ENCODE measurements around the gene SPATA25. TPM values are rescaled to one million over a fixed set of nuclear protein-coding genes. Genes with fewer than 3 reads are reported as not detected.
A peak's percentile ranks its signal among the peaks of the same experiment; 100 is the strongest.

The SPATA25 gene
- polyA plus RNA-seq, 4 donors, result 1.7 to 7.8 (median 2.8) TPM

DNA sequence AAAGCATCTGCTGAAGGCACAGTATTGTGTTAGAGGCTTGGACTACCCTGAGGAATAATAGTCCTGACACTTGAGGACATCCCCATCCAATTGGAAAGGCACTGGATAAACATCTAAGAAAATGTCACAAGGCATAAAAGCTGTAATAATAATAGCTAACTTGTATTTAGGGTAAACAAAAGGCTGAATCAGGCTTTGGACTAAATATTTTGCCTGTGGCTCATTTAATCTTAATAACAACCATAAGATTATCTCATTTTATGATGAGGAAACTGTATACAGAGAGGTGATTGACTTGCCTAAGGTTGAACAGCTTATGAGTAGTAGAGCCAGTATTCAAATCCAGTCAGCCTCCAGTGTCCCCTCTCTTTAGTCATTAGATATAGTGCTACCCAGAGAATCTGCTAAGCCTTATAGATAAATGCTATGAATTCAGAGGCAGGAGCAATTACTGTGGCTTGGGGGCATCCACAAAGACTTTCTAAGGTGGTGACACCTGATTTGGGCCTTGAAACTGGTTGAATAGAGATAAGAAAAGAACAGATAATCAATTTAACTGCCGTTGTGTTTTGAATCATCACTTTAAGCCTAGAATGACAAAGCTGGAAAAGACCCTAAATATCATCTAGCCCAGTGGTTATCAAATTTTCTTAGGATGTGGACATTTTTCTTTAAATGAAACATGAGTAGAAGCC, 13.9 kb downstream of the SPATA25 start:
- DNase-seq (ENCODE audit: low read depth in 4 of 4, low spot score in 3 of 4), result no peak

DNA sequence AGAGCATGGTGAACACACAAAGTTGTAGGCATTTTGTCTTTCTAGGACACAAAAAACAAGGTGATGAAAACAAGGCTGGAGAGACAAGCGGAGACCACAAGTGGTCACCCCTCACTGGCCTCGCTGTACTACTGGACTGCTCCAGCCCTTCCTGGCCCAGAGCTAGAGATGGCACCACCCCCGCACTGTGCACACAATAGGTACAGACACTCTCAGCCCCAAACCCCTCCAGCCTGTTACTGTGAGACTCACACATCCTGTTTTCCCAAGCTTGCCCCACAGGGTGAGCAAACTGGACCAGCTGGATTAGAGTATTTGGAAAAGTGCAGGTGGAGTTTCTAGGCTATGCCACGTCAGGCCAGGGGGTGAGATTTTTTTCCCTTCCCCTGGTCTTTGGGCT, 14.8 kb downstream of the SPATA25 start:
- DNase-seq (ENCODE audit: low read depth in 4 of 4, low spot score in 3 of 4), result no peak

DNA sequence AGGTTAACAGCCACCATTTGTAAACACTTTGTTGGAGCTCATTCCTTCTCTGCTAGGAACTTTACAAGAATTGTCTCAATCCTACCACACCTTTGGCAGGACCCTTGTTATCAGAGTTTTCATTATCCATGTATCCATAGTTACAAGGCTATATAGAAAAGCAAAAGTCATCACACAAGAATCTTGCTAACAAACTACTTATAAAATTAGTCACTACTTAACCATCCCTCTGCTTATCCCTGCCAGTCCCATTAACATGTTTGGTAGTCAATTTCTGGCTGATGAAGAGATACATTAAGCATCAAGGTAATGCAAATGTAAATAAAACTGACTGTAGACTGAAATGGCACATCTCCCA, 19.6 kb downstream of the SPATA25 start:
- no peak for DNase-seq (ENCODE audit: low read depth in 4 of 4, low spot score in 3 of 4)

DNA sequence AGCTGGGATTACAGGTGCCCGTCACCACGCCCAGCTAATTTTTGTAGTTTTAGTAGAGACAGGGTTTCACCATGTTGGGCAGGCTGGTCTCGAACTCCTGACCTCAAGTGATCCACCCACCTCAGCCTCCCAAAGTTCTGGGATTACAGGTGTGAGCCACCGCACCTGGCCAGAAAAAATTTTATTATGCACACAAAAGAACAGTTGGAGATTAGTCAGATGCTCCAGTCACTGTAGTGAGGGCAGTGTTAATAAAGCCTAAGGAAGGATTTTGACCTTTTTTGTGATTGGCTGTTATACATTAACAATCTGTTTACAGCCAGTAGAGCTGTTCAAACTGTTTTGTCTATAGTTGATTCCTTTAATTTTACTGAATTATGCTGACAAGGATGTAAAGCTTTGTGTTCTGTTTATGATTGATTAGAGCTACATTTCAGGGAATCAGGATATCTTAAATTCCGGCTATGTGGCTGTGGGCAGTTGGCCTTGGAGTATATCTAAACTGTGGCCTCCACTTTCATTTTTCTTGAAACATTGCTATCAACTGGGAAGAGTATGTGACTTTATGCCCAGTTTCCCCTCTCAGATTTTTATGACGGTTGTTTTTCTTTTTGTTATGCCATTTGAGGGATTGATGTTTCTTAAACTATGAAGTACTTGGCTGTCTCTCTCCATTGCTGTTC, 20.1 kb downstream of the SPATA25 start:
- no peak for DNase-seq (ENCODE audit: low read depth in 4 of 4, low spot score in 3 of 4)

DNA sequence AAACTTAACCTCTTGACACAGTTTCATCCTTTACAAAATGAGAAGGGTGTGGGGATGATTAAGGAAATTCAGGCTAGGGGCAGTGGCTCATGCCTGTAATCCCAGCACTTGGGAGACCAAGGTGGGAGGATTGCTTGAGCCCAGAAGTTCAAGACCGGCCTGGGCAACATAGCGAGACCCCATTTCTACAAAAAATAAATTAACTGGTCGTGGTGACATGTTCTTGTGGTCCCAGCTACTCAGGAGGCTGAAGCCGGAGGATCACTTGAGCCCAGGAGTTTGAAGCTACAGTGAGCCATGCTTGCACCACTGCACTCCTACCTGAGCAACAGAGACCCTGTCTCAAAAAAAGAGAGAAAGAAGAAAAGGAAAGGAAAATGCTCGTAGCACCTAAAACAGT, 21.0 kb downstream of the SPATA25 start:
- DNase-seq (ENCODE audit: low read depth in 4 of 4, low spot score in 3 of 4), result no peak

DNA sequence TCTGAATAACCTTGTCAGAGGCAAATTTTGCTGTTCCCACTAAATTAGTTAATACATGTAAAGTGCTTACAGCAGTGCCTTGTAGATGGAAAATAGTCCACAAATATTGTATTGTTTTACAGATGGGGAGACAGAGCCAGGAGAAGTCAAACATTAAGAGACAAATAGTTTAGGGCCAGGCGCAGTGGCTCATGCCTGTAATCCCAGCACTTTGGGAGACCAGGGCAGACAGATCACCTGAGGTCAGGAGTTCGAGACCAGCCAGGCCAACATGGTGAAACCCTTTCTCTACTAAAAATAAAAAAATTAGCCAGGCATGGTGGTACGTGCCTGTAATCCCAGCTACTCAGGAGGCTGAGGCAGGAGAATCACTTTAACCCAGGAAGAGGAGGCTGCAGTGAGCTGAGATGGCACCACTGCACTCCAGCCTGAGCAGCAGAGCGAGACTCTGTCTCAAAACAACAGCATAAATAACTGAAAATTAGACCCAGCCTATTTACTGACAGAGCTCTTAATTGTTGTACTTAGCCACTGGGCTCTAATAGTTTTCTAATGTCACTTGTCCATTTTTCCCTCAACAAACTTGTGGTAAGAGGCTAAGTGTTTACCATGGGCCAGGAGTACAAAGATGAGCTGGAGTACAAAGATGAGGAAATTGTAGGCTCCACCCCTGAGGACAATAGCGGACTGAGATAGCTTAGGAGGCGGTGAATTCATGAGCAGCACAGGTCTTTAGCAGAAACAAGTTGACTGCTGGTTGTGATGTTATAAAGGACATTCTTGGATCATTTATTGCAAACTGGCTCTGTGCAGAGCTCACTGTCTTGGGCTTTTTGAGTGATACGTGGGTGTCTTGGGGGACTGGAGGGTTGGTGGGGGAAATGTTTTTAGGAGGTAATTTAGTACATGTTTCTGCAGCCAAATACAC, 23.6 kb downstream of the SPATA25 start:
- DNase-seq (ENCODE audit: low read depth in 4 of 4, low spot score in 3 of 4), result no peak

DNA sequence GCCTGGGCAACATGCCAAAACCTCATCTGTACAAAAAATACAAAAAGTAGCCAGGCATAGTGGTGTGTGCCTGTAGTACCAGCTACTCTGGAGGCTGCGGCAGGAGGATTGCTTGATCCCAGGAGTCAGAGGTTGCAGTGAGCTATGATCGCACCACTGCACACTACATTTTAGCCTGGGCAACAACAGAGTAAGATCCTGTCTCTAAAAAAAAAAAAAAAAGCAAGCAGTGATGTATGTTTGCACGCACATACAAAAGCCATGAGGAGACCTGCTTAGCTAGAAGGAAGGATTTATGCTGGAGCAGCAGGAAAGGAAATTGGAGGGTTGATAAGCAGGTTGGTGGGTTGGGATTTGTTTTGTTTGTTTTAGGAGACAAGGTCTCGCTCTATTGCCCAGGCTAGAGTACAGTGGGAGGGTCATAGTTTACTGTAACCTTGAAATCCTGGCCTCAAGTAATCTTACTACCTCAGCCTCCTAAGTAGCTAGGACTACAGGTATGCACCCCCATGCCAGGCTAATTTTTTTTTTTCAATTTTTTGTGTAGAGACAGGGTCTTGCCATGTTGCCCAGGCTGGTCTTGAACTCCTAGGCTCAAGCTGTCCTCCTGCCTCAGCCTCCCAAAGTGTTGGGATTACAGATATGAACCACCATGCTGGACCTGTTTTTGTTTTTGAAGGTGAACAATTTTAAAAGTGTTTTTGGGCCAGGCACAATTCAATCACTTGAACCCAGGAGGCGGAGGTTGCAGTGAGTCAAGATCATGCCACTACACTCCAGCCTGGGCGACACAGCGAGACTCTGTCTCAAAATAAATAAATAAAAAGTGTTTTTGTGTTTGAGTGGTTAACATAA, 26.0 kb downstream of the SPATA25 start:
- DNase-seq (ENCODE audit: low read depth in 4 of 4, low spot score in 3 of 4), result no peak

DNA sequence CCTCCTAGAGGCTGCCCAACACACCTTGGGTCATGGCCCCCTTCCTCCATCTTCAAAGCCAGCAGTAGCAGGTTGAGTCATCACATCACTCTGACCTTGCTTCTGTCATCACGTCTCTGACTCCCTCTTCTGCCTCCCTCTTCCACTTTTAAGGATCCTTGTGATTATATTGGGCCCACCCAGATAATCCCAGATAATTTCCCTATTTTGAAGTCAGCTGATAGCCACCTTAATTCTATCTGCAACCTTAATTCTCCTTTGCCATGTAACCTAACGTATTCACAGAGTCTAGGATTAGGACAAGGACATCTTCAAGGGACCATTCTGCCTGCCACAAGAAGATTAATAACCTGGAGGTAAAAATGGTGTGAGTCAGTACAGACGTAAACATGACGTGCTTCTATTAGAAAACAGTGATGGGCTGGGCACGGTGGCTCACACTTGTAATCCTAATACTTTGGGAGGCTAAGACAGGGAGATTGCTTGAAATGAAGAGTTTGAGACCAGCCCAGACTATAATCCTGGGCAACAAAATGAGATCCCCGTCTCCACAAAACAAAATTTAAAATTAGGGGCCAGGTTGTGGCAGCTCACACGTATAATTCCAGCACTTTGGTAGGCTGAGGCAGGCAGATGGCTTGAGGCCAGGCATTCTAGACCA, 26.7 kb downstream of the SPATA25 start:
- no peak for DNase-seq (ENCODE audit: low read depth in 4 of 4, low spot score in 3 of 4)

DNA sequence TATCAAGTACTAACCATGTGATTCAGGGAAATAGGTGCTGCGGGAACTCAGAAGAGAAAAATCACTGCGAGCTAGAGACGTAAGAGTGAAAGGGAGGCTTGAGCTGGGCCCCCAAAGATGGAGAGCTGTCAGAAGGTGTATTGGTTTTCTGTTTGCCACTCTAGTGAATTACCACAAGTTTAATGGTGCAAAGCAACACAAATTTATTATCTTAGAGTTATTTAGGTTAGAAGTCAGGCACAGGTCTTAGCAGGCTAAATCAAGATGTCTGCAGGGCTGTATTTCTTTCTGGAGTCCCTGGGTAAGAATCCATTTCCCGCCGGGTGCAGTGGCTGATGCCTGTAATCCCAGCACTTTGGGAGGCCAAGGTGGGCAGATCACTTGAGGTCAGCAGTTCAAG, 27.5 kb downstream of the SPATA25 start:
- peak in 1 of 4 donors; percentile 36 for DNase-seq (ENCODE audit: low read depth in 4 of 4, low spot score in 3 of 4)

DNA sequence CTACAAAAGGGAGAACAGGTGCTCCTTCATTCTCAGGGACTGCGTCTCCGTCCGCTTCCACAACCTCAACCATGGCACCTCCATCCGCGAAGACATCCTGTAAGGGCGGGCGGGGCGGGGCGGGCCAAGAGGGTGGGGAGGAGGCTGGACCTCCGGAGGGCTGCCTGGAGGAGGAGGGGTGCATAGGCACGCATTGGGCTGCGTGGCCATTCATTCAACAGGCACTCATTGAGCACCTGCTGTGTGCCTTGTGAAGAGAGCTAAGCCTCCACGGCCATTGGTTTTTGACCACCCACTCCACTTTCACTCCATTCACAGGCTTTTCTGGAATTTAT, 29.6 kb downstream of the SPATA25 start:
- DNase-seq (ENCODE audit: low read depth in 4 of 4, low spot score in 3 of 4), result no peak

DNA sequence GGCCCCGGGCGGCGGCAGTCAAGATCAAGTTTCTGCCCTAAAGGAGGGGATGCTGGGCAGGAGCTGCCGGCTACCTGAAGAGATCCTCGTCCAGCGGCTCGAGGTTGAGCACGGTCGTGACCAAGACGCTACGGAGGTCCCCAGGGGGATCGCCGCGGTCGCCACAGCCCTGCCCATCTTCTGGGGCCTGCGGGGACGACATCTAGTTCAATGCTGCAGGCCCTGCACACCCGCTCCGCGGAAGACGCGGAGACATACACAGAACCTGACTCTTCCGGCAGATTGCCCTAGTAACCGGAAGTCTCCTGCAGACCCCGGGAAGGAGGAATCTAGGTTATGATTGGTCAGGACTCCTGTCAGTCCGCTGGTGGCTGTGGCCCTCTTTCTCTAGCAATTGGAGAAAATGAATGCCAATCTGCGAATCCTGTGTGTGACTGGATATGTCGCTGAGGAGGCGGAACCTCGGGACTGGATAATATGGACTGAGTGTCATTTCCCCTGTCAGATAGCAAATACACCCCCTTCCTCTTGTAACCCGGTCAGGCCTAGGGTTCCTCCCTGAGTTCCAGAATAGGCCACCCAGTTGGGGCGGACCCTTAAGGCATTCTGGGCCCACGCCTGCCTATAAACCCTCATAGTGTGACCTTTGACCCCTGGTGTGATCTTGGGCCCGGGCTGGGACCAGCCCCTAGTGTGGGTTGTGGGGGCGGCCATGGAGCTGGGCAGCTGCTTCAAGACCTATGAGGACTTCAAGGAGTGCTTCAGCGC, 30.1 kb downstream of the SPATA25 start, which contains the start of the genes ACOT8 and ZSWIM3:
ACOT8 (minus strand) TSS at position 279 of the 768 bp plus-strand sequence; CDS start at position 202, 77 bp downstream.
ZSWIM3 (plus strand) TSS at position 501 of the 768 bp plus-strand sequence; CDS start at position 713, 212 bp downstream.
- peak; percentile 100 for DNase-seq (ENCODE audit: low read depth in 4 of 4, low spot score in 3 of 4)

DNA sequence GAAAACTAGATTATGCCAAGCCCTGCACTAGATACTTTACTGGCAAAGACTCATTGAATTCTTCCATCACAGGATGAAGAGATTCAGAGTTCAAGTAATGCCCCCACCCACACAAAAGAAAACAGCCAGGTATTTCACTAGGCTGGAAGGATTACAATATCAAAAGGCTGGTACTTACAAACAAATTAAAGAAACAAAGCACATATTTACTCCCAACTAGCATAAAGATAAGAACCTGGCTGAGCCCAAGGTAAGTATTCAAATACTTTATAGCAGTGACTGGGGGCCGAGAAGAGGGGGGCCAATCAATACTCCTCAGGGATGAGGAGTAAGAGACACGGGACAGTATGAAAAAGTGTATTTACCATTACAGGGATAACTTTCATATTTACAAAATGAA, 33.9 kb downstream of the SPATA25 start:
- DNase-seq (ENCODE audit: low read depth in 4 of 4, low spot score in 3 of 4), result no peak

DNA sequence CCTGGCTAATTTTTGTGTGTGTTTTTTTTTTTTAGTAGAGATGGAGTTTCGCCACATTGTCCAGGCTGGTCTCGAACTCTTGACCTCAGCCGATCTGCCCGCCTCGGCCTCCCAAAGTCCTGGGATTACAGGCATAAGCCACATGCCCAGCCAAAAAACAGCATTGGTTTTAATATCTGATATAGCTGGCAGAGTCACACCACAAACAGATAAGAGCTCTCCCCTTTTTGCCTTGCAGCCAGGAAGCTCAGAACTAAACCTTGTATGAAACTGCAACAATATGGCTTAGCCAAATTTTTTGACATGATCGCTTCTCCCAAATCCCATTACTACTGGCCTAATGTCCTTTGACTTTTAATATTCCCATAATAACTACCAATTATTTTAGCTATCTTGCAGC, 35.1 kb downstream of the SPATA25 start:
- no peak for DNase-seq (ENCODE audit: low read depth in 4 of 4, low spot score in 3 of 4)

DNA sequence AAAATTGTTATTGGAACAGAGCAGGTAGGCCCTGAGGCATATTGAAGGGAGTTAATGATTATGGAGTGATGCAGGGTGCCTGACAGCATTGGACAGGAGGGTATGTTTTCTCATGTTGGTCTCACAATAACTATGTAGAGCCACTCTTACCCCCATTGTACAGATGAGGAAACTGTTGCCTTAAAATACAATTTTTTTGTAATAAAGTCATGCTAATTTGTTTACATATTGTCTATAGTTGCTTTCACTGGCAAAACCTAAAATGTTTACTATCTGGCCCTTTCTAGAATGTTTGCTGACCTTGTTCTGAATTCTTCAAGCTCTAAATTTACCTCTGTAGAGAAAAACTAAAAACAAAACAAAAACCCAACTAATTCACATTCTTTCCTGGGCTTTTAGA, 35.9 kb downstream of the SPATA25 start:
- no peak for DNase-seq (ENCODE audit: low read depth in 4 of 4, low spot score in 3 of 4)

DNA sequence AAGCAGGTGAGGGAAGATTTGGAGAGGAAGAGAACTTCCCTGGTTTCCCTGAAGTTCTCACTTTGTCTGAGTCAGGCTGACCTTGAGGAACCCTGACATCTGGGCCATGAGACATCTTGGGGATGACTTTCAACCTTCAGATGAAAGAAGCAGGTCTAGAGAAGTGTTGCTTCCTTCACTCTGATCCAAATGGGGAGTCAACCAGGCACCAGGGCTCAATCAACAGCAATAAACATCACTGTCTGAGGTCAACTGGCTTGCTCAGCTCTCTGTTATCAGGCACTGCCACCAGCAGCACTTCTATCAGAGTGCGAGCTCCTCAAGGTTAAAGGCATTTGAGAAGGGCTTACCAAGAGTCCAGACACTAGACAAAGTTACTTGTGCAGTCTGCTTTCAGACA, 36.5 kb downstream of the SPATA25 start:
- no peak for DNase-seq (ENCODE audit: low read depth in 4 of 4, low spot score in 3 of 4)

DNA sequence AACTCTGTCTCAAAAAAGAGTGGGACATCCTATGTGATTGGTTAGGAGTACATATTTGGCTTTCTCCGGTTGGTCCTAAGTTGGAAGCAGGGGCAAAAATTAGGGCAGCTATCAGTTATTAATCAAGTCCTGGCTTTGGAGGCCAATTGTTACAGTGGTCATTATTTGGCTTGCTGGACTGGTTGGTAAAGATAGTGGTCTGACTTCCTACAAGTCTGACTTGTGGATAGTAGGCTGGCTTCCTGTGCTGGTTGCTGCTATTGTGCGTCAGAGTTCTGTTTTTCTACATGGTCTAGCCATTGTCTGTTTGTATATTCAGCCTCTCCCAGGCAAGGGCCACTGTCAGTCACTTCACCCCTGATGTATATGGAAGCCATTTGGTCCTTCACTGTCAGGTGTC, 37.2 kb downstream of the SPATA25 start:
- no peak for DNase-seq (ENCODE audit: low read depth in 4 of 4, low spot score in 3 of 4)

DNA sequence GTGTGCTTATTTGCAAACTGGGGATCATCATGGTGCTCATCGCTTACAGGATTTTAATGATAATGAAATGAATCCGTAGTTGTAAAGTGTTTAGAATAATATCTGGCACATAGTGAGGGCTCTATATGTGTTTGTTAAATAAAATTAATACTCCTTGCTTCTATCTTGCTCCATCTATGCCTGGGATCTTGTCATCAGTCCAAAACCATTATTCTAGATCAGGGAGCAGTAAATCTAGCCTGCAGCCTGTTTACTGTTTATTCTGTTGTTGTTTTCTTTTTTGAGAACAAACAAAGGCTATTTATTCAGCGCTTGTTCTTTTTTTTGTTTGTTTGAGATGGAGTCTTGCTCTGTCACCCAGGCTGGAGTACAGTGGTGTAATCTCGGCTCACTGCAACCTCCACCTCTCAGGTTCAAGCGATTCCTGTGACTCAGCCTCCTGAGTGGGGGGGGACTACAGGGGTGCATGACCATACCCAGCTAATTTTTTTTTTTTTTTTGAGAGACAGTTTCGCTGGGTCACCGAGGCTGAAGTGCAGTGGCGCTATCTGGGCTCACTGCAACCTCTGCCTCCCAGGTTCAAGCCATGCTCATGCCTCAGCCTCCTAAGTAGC, 38.3 kb downstream of the SPATA25 start:
- DNase-seq (ENCODE audit: low read depth in 4 of 4, low spot score in 3 of 4), result no peak

DNA sequence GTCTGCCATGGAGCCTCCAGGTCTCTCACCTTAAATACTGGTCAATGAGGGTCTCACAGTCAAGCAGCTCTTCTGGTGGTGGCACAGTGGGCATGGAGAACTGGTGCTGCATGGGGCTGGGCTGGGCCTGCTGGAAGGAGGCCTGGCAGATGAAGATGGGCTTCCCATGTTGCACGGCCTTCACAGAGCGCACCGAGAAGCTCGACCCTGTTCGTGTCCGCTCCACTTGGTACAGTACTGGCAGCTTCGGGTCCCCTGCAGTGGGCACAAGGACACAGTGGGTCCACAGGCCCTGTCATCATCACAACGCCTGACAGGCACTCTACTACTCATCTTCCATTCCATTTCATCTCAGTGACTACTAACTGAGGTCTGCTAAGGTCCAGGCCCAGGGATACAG, 39.0 kb downstream of the SPATA25 start:
- DNase-seq (ENCODE audit: low read depth in 4 of 4, low spot score in 3 of 4), result no peak

DNA sequence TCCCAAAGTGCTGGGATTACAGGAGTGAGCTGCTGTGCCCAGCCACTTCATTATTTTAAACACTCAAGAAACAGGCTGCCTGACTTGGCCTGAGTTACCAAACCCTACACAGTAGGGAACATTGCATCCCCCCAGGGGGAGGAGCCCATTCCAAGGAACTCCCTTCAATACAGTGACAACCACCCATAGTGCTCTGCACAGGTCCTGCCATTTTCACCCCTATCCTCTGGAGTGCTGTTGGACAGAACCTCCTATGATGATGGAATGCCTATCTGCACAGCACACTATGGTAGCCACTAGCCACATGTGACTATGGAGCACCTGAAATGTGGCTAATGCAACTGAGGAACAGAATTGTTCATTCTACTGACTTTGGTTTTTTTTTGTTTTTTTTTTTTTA, 42.0 kb downstream of the SPATA25 start:
- DNase-seq (ENCODE audit: low read depth in 4 of 4, low spot score in 3 of 4), result no peak

Data from left renal pelvis (tissue), 4 donors.